Measurements from ENCODE around the gene MCAT.
"Not testable (repeated sequence)": the region's sequence is repeated elsewhere in the genome, so short reads cannot be mapped to it uniquely, and the experiment has no call there.

The MCAT gene

DNA sequence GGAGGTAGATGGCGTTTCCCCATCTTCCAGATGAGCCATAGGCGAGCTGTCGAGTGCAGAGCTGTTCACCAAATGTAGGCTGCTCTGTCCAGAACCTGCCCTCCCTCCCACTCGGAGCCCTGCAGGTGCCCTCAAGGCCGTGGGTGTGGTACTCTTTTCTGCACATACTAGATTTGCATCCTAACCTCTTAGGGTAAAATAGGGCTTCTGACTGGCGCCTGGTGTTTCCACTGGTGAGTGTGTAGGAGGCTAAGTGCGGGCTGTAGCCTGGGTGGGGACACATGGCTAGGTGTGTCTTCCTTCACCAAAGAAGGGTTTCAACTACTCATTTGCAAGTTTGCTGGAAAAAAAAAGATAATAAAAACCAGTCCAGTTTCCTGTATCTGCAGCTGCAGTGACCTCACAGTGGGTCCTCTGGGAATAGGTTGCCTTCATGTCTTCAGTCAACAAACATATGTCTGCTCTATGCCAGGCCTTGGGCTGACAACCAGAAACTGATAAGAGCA lies 24.2 kb downstream of the MCAT start:
- no peak for DNase-seq

- DNase-seq = peak in 1 of 2 donors; percentile 17
These were observed 25.0 kb downstream of the MCAT start for GRCh38 chr22:43118024-43118849.

DNA sequence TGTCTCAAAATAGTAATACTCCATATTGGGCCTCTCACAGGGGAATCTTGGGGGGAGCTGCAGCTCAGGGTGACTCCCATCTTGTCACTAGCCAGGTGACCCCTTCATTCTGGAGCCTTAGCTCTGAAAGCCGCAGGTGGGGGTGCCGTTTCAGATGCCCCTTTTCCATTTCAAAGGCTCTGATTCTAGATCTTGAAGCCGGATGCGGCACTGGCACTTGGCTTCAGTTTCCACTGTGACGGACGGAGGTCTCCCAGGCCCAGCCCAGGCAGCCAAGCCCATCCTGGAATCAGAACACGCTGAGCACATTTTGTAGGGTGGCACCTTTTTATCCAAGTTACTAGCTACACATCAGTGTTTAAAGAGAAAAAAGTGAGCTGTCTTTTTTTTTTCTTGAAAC lies 26.3 kb downstream of the MCAT start:
- no peak for DNase-seq

DNA sequence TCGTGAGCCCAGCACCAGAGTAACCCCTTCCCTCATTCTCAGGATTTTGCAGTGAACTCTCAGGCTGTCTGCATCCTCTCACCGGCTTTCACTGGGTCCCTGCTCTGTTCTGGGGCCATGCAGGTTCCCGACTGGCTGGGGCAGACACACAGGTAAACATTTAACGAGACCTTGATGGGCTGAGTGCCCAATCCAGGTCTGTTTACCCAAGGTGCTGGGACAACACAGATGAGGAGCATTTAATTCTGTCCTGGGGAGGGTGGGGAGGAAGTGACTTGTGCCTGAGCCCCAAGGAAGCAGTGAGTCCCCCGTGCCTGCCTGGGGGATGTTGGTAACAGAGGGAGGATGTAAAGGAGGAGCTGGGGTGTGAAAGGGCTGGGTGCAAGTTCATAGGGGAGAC lies 28.2 kb downstream of the MCAT start:
- no peak for DNase-seq

- no peak for DNase-seq
These were observed 29.5 kb downstream of the MCAT start for GRCh38 chr22:43113526-43114251.

DNA sequence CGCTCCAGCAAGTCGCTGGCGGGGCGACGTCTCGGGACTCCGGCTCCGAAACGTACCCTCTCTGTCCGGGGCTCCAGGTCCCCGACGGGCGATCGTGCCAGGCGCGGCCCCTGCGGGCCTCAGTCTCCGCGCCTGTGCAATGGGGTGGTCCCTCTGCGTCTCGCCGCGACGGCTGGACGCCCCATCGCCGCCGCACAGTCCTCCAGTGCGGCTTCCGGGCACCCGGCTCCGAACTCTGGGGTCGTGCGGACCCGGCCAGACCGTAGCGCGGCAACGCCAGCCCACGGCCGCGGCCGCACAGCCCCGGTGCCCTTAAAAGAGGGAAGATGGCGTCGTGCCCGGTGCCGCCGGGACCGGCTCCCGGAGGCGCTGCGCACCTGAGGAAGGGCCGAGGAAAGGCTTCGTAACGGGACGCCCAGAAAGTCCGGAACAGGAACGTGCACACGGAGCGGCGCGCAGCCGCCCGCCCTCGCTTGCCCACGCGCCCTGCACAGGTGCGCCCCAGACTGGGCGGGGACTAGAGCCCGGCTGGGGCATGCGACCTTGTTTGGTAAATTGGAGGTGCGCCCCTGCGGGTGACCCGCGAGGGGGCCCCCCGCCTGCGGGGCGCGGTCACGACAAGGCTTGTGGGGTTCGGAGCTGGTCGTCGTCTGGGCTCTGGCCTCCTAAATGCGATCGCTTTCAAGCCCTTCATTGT lies 32.1 kb downstream of the MCAT start:
- DNase-seq = no peak

DNA sequence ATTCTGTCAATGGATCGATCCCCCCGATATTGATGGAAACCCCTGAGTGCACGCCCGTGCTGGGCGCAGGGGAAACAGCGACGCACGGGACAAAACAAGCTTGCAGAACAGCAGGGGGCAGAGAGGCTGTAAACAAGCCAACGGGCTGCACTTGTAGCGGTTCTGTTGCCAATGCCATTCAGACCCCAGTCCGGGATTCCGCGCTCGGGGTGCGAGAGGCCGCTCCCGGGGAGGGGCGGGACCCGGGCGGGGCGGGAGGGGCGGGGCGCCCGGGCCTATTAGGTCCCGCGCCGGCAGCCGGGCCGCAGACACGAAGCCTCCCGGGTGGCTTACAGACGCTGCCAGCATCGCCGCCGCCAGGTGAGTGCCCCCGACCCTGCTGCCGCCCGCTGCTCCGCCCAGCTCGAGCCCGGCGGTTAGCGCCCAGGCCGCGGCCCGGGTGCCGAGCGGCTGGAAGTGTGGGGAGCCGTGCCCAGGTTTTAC lies 32.7 kb downstream of the MCAT start, which contains the start of gene BIK:
TSS of gene BIK (plus strand) at position 307 of the 483 bp plus-strand sequence. CDS start 13,273 bp downstream, outside the sequence.
- DNase-seq = peak in 1 of 2 donors; percentile 28

- DNase-seq = no peak
These were observed 33.2 kb downstream of the MCAT start for GRCh38 chr22:43109921-43110443.

- no peak for DNase-seq
These were observed 33.7 kb downstream of the MCAT start for GRCh38 chr22:43109511-43109910.

GRCh38 chr22:43106302-43106701 lies 36.9 kb downstream of the MCAT start:
- DNase-seq = no peak

GRCh38 chr22:43104950-43105349 lies 38.2 kb downstream of the MCAT start:
- not testable (repeated sequence) for DNase-seq

DNA sequence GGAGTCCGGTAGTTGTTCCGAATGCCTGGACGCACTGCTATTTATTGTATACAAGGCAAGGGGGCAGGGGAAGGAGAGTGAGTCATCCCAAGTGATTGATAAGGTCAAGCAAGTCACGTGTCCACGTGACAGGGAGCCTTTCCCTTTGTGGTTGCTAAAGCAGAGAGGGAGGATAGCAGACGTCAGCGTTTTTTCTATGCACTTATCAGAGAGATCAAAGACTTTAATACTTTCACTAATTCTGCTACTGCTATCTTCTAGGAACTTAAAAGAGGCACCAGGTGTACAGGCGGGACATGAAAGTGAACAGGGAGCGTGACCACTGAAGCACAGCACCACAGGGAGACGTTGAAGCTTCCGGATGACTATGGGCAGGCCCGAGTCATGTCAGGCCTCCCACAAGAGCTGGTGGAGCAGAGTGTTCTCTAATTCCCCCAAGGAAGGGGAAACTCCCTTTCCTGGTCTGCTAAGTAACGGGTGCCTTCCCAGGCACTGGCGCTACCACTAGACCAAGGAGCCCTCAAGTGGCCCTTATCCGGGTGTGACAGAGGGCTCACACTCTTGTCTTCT lies 39.1 kb downstream of the MCAT start:
- DNase-seq = peak; percentile 42 to 44

GRCh38 chr22:43101306-43101705 lies 41.9 kb downstream of the MCAT start:
- DNase-seq = no peak

GRCh38 chr22:43100225-43100624 lies 43.0 kb downstream of the MCAT start:
- peak; percentile 60 to 82 for DNase-seq

- DNase-seq = no peak
These were observed 44.1 kb downstream of the MCAT start for GRCh38 chr22:43099095-43099494.

DNA sequence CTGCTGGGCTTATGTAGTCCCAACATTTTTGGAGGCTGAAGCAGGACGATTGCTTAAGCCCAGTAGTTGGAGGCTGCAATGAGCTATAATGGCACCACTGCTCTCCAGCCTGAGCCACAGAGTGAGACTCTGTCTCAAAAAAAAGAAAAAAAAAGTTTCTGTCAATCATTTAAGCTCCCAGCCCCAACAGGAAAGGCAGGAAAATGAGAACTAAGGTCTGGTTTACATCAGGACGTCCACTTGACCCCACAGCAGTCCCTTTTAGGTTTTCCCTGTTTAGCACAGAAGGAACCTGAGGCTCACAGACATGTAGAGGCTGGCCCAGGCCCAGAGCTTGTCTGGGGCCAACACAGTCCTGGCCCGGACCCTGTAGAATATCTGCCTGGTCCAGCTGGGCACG lies 44.8 kb downstream of the MCAT start:
- no peak for DNase-seq

DNA sequence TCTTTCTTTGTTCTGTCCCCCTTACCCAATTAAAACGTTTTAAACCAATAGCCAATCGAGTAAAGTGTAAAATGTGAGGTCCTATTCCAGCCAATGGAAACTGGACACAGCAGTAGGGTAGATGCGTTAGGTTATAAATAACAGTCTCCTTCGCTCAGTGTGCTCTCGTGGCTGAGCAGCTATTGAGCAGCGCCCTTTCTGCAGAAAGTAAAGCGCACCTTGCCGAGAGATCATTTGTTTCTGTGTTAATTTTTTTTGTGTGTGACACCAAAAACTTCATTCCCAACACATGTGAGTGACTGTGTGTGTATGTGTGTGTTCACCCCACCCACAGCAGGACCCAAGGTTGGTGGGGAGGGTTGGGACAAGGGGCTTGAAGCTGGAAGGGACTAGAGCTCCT lies 46.8 kb downstream of the MCAT start:
- no peak for DNase-seq

GRCh38 chr22:43094551-43094950 lies 48.6 kb downstream of the MCAT start:
- DNase-seq = no peak

- DNase-seq = peak; percentile 82 to 90
These were observed 49.1 kb downstream of the MCAT start for GRCh38 chr22:43094085-43094484.

DNA sequence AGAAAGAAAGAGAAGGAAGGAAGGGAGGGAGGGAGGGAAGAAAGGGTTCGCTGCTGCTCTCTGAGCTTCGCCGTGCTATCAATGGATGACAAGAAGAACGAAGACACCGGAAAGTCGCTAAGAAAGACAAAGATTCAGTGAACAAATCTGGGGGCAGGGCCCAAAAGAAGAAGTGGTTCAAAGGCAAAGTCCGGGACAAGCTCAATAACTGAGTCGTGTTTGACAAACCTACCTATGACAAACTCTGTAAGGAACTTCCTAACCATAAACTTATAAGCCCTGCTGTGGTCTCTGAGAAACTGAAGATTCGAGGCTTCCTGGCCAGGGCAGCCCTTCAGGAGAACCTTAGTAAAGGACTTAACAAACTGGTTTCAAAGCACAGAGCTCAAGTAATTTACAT lies 51.1 kb downstream of the MCAT start:
- DNase-seq = peak; percentile 31 to 38

GRCh38 chr22:43090130-43090789 lies 52.9 kb downstream of the MCAT start:
- DNase-seq = peak; percentile 87 to 93

Measured in inflammatory macrophage treated with lipopolysaccharide for 1 hour (primary cell).